Activated naive CD8-positive, alpha-beta T cell (primary cell): ENCODE measurements around the gene UNC50.
"Not testable (repeated sequence)": the region's sequence is repeated elsewhere in the genome, so short reads cannot be mapped to it uniquely, and the experiment has no call there.

Source experiments
- H3K27ac Mint-ChIP-seq: one replicate; pipeline ENCODE4 v1.8.0; 2021; ENCODE audit warnings: mixed read lengths
- H3K27me3 Mint-ChIP-seq: one replicate; pipeline ENCODE4 v1.8.0; 2021; ENCODE audit warnings: mixed read lengths
- H3K36me3 Mint-ChIP-seq: one replicate; pipeline ENCODE4 v1.8.0; 2021; ENCODE audit warnings: mixed read lengths
- H3K4me1 Mint-ChIP-seq: one replicate; pipeline ENCODE4 v1.8.0; 2021; ENCODE audit warnings: low read depth, mixed read lengths
- H3K4me3 Mint-ChIP-seq: one replicate; pipeline ENCODE4 v1.8.0; 2021; ENCODE audit warnings: mild to moderate bottlenecking, mixed read lengths
- H3K9me3 Mint-ChIP-seq: one replicate; pipeline ENCODE4 v1.8.0; 2021; ENCODE audit warnings: low read depth, mixed read lengths

Gene UNC50

GRCh38 chr2:98586551-98587140 is 21.7 kb upstream of the UNC50 start:
- Mint-ChIP-seq H3K27ac (no peak overlapping the region), H3K4me1 (peaks cover 5% of the 10 kb centered on the region), H3K27me3 (no peaks in the 10 kb centered on the region), H3K9me3 (no peaks in the 10 kb centered on the region), H3K36me3 (peaks cover 6% of the 10 kb centered on the region), H3K4me3 (no peak overlapping the region)

GRCh38 chr2:98588880-98589431 is 19.4 kb upstream of the UNC50 start:
- H3K27ac Mint-ChIP-seq: peak overlapping the region; percentile 35
- H3K27me3 Mint-ChIP-seq: no peaks in the 10 kb centered on the region
- H3K36me3 Mint-ChIP-seq: peaks cover 14% of the 10 kb centered on the region
- peaks cover 2% of the 10 kb centered on the region for H3K9me3 Mint-ChIP-seq
- no peak overlapping the region for H3K4me3 Mint-ChIP-seq
- H3K4me1 Mint-ChIP-seq: peaks cover 5% of the 10 kb centered on the region

- H3K27ac Mint-ChIP-seq: peak overlapping the region; percentile 35
- H3K9me3 Mint-ChIP-seq: peaks cover 4% of the 10 kb centered on the region
- H3K27me3 Mint-ChIP-seq: no peaks in the 10 kb centered on the region
- peaks cover 5% of the 10 kb centered on the region for H3K4me1 Mint-ChIP-seq
- H3K36me3 Mint-ChIP-seq: peaks cover 15% of the 10 kb centered on the region
- no peak overlapping the region for H3K4me3 Mint-ChIP-seq
These were observed 18.9 kb upstream of the UNC50 start for GRCh38 chr2:98589489-98589888.

GRCh38 chr2:98592565-98592964 is 15.8 kb upstream of the UNC50 start:
- H3K27me3 Mint-ChIP-seq: no peaks in the 10 kb centered on the region
- H3K9me3 Mint-ChIP-seq: peaks cover 4% of the 10 kb centered on the region
- no peak overlapping the region for H3K4me3 Mint-ChIP-seq
- H3K27ac Mint-ChIP-seq: peak overlapping the region; percentile 89
- peaks cover 22% of the 10 kb centered on the region for H3K36me3 Mint-ChIP-seq
- H3K4me1 Mint-ChIP-seq: peaks cover 10% of the 10 kb centered on the region

- H3K9me3 Mint-ChIP-seq, H3K27ac Mint-ChIP-seq, H3K27me3 Mint-ChIP-seq, H3K4me3 Mint-ChIP-seq: not testable (repeated sequence)
- Mint-ChIP-seq H3K4me1 (peaks cover 13% of the 10 kb centered on the region), H3K36me3 (peaks cover 21% of the 10 kb centered on the region)
These were observed 13.7 kb upstream of the UNC50 start for GRCh38 chr2:98594665-98595064.

- Mint-ChIP-seq H3K9me3 (peaks cover 2% of the 10 kb centered on the region), H3K27ac (peak overlapping the region; percentile 9), H3K4me1 (peaks cover 13% of the 10 kb centered on the region), H3K36me3 (peaks cover 10% of the 10 kb centered on the region), H3K4me3 (no peak overlapping the region), H3K27me3 (no peaks in the 10 kb centered on the region)
These were observed 9.5 kb upstream of the UNC50 start for GRCh38 chr2:98598781-98599428.

GRCh38 chr2:98601532-98602132 is 6.8 kb upstream of the UNC50 start:
- Mint-ChIP-seq H3K4me1 (peaks cover 34% of the 10 kb centered on the region), H3K4me3 (no peak overlapping the region), H3K27me3 (no peaks in the 10 kb centered on the region), H3K36me3 (peaks cover 3% of the 10 kb centered on the region), H3K9me3 (no peaks in the 10 kb centered on the region), H3K27ac (peak overlapping the region; percentile 71)

- H3K4me3 Mint-ChIP-seq: no peak overlapping the region
- H3K4me1 Mint-ChIP-seq: peaks cover 38% of the 10 kb centered on the region
- H3K9me3 Mint-ChIP-seq: no peaks in the 10 kb centered on the region
- no peaks in the 10 kb centered on the region for H3K36me3 Mint-ChIP-seq
- H3K27me3 Mint-ChIP-seq: no peaks in the 10 kb centered on the region
- H3K27ac Mint-ChIP-seq: peak overlapping the region; percentile 96
These were observed 3.8 kb upstream of the UNC50 start for GRCh38 chr2:98604547-98604946.

- H3K9me3 Mint-ChIP-seq: no peaks in the 10 kb centered on the region
- H3K27me3 Mint-ChIP-seq: no peaks in the 10 kb centered on the region
- H3K4me1 Mint-ChIP-seq: peaks cover 44% of the 10 kb centered on the region
- peak overlapping the region; percentile 96 for H3K27ac Mint-ChIP-seq
- H3K36me3 Mint-ChIP-seq: no peaks in the 10 kb centered on the region
- H3K4me3 Mint-ChIP-seq: no peak overlapping the region
These were observed 3.3 kb upstream of the UNC50 start for GRCh38 chr2:98605076-98605475.

GRCh38 chr2:98606431-98606830 is 2.0 kb upstream of the UNC50 start:
- Mint-ChIP-seq H3K4me1 (peaks cover 57% of the 10 kb centered on the region), H3K4me3 (peak overlapping the region; percentile 98)

GRCh38 chr2:98607104-98607503 is 1.3 kb upstream of the UNC50 start:
- peaks cover 5% of the 10 kb centered on the region for H3K36me3 Mint-ChIP-seq
- H3K27me3 Mint-ChIP-seq: no peaks in the 10 kb centered on the region
- peak overlapping the region; percentile 98 for H3K4me3 Mint-ChIP-seq
- H3K27ac Mint-ChIP-seq: peak overlapping the region; percentile 96
- no peaks in the 10 kb centered on the region for H3K9me3 Mint-ChIP-seq
- H3K4me1 Mint-ChIP-seq: peaks cover 62% of the 10 kb centered on the region

More at GRCh38 chr2:98606431-98606830, 2.0 kb upstream of the UNC50 start:
- H3K27me3 Mint-ChIP-seq: no peaks in the 10 kb centered on the region
- peaks cover 4% of the 10 kb centered on the region for H3K36me3 Mint-ChIP-seq
- H3K9me3 Mint-ChIP-seq: no peaks in the 10 kb centered on the region
- H3K27ac Mint-ChIP-seq: peak overlapping the region; percentile 96

GRCh38 chr2:98607741-98608115 is 661 bp upstream of the UNC50 start:
- H3K36me3 Mint-ChIP-seq: peaks cover 5% of the 10 kb centered on the region
- H3K27ac Mint-ChIP-seq: peak overlapping the region; percentile 96
- H3K4me3 Mint-ChIP-seq: peak overlapping the region; percentile 98
- H3K27me3 Mint-ChIP-seq: no peaks in the 10 kb centered on the region
- H3K9me3 Mint-ChIP-seq: no peaks in the 10 kb centered on the region
- peaks cover 64% of the 10 kb centered on the region for H3K4me1 Mint-ChIP-seq

- Mint-ChIP-seq H3K36me3 (peaks cover 9% of the 10 kb centered on the region), H3K27ac (peak overlapping the region; percentile 96), H3K4me1 (peaks cover 71% of the 10 kb centered on the region), H3K27me3 (no peaks in the 10 kb centered on the region), H3K4me3 (peak overlapping the region; percentile 98), H3K9me3 (no peaks in the 10 kb centered on the region)
These were observed 694 bp downstream of the UNC50 start for GRCh38 chr2:98608962-98609604.

- Mint-ChIP-seq H3K4me1 (peaks cover 56% of the 10 kb centered on the region), H3K27ac (peak overlapping the region; percentile 72), H3K36me3 (peaks cover 17% of the 10 kb centered on the region), H3K27me3 (no peaks in the 10 kb centered on the region), H3K9me3 (no peaks in the 10 kb centered on the region), H3K4me3 (no peak overlapping the region)
These were observed 5.8 kb downstream of the UNC50 start for GRCh38 chr2:98614024-98614739.
